HG02870 (cell line): ENCODE results near the gene ZFYVE9.

ENCODE experiments used
- ATAC-seq: cut with Tn5 transposase; IDR thresholded peaks from one replicate; pipeline ENCODE4 v1.9.1; 2021; ENCODE audit warnings: mild to moderate bottlenecking, moderate library complexity; ENCODE audit not compliant: unreplicated experiment

ZFYVE9 gene

DNA sequence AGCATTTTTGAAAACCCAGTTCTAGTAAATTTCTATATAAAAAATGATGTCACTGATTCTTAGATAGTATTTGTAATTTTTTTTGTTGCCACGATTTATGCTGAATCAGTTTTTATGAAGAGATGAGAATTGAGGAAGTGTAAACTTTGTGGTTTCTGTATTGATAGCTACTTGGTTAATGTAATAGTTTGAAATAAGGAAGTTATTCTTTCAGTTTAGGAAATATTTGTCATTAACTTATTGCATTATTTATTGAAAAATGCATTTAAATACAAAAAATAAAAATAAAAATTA, 97.8 kb downstream of the ZFYVE9 start:
- ATAC-seq = no peak

- no peak for ATAC-seq
These were observed 98.8 kb downstream of the ZFYVE9 start for GRCh38 chr1:52240592-52241210.

DNA sequence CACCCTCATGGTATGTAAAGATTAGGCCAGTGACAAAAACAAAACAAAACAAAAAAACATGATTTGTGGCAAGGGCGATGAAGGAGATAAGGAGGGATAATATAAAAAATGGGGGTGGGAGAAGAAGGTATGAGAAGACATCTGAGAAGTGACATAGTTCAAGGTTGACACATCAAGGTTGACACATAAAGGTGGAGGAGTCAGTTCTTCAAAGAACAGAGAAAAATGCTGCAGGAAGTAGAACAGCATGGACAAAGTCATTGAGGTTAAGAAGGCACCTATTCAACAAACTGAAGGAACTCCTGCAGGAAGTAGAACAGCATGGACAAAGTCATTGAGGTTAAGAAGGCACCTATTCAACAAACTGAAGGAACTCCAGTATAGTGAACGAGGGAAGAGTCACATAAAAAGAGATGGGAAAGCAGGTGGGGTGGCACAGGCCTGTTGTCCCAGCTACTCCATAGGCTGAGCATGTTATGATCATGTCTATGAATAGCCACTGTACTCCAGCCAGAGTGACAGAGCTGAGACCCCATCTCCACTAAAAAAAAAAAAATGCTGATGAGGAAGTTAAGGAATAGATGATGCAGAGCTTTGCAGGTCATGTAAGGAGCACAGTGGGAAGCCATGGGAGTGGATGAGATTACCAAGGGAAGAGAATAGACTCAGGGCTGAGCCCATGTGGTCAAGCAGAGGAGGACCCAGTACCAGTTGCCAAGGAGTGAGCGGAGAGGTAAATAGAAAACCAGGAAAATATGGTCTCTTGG, 101.5 kb downstream of the ZFYVE9 start:
- no peak for ATAC-seq

DNA sequence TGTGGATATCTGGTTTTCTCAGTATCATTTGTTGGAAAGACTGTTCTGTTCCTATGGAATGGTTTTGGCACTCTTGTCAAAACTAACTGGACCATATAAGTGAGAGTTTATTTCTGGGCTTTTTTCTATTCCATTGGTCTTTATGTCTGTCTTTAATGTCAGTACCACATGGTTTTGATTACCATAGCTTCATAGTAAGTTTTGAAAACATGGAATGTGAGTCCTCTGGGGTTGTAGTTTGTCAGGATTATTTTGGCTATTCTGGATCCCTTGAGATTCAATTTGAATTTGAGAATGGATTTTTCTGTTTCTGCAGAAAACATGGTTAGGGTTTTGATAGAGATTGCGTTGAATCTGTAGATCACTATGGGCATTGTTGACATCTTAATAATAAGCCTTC, 107.9 kb downstream of the ZFYVE9 start:
- ATAC-seq = no peak

GRCh38 chr1:52253421-52253820, 111.5 kb downstream of the ZFYVE9 start:
- ATAC-seq = no peak

DNA sequence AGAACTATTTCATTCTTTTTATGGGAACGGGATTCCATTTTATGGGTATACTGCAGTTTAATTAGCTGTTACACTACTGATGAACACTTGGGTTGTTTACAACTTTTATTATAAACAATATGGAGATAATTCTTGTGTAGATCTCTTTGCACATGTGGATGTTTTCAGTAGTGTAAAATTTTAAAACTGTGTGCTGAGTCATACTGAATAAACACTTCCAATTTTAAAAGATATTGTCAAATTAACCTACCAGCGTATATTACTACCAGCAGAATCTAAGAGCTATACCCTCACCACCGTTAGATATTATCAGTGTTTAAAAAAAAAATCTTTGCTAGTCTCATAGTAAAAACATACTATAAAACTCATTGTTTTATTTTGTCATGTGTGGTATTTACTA, 118.0 kb downstream of the ZFYVE9 start:
- ATAC-seq = no peak

GRCh38 chr1:52263153-52263910, 121.4 kb downstream of the ZFYVE9 start:
- no peak for ATAC-seq

DNA sequence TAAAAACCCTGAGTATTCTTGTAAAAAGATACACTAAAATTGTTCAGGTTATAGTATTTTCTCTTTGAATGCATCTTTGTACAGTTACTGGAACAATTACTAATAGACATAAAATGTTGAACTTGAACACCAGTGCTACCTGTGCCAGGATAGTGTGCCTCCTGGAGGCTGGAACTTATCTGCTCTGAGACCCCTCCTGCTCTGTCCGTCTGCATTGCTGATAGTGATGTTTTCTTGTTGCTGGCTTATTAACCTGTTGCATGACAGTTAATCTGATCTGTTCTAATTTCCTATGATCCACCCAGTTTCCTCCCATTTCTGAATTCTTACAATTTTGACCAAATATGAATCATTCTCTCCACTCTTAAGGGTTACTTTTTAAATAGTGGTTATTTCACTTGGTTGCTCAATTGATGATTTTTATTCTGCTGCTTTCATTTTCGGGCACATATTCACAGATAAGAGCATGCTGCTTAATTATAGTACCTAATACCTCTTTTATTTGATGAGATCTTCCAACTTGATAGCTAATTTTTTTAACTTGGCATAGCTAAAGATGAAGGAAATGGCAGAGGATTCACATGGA, 122.7 kb downstream of the ZFYVE9 start:
- ATAC-seq = no peak

DNA sequence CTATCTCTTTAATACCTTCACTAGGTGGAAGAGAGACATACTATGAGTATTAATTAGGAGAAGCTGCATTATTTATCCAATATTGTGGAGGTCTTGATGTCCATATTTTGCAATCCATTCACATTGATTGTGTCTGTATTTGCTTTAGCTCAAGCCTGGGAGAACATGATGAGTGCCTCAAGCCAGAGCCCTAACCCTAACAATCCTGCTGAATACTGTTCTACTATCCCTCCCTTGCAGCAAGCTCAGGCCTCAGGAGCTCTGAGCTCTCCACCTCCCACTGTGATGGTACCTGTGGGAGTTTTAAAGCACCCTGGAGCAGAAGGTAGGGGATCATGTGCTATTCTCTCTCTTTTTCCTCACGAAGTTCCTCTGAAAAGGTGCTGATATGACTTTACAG, 124.6 kb downstream of the ZFYVE9 start:
- ATAC-seq = no peak

DNA sequence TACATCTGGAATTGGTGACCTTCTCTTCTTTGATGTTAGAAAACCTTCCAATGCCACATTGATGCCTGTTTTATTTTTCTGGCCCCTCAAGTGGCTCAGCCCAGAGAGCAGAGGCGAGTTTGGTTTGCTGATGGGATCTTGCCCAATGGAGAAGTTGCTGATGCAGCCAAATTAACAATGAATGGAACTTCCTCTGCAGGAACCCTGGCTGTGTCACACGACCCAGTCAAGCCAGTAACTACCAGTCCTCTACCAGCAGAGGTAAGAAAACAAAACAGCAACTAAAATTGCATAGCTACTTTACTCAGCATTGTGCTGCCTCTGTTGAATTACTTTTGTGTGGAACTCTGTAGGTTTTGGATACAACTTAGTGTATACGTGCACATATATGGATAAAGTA, 126.5 kb downstream of the ZFYVE9 start:
- ATAC-seq = no peak

GRCh38 chr1:52281518-52281917, 139.6 kb downstream of the ZFYVE9 start:
- no peak for ATAC-seq

GRCh38 chr1:52288286-52288685, 146.4 kb downstream of the ZFYVE9 start:
- ATAC-seq = no peak

DNA sequence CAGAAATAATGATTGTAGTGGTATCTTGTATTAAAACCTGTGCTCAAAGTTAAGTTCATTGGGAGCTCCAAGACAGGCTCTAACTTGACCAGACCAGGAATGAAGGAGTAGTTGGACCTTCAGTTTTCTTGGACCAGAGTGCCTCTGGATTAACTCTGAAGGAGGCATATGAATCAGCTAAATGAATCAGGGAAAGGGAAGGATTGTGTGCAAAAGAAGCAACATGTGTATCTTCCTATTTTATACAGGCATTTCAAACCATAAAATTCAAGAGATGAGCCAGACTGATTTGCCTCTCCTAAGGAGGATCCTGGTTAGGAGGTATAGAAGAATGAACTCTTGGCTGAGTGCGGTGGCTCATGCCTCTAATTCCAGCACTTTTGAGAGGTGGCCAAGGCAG, 152.7 kb downstream of the ZFYVE9 start:
- no peak for ATAC-seq

GRCh38 chr1:52296345-52296744, 154.5 kb downstream of the ZFYVE9 start:
- no peak for ATAC-seq

GRCh38 chr1:52305417-52306226, 163.7 kb downstream of the ZFYVE9 start:
- no peak for ATAC-seq

DNA sequence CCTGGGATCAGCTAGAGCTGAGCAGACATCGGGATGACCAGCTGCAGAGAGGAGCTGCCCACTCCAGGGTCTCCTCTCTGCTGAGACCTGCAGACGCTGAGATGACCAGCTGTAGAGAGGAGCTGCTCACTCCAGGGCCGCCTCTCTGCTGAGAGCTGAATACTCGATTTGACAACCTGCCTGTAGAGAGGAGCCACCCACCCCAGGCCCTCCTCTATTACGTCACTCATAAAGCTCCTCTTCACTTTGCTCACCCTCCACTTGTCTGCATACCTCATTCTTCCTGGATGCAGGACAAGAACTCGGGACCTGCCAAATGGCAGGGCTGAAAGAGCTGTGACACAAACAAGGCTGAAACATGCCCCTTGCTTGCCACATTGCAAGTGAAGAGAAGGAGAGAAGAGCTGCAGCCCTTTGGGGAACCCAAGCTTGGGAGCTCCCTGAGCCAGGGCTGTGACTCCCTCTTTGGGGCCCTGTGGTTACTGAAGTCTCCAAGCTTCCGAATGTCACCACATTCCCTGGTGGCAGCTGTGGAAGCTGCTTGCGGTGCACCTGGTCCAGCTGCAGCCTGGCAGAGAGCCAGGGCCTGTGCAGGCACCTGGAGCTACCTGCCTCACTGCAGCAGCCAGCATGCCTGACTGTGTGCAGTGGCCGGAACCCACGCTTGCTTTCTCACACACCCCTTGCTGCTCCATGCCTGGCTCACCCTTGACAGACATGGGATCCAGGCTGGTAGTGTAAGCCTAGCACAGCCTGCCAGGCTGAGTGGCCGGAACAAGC, 164.5 kb downstream of the ZFYVE9 start:
- ATAC-seq = no peak

- ATAC-seq = no peak
These were observed 179.2 kb downstream of the ZFYVE9 start for GRCh38 chr1:52321061-52321460.

GRCh38 chr1:52323731-52324130, 181.8 kb downstream of the ZFYVE9 start:
- no peak for ATAC-seq

DNA sequence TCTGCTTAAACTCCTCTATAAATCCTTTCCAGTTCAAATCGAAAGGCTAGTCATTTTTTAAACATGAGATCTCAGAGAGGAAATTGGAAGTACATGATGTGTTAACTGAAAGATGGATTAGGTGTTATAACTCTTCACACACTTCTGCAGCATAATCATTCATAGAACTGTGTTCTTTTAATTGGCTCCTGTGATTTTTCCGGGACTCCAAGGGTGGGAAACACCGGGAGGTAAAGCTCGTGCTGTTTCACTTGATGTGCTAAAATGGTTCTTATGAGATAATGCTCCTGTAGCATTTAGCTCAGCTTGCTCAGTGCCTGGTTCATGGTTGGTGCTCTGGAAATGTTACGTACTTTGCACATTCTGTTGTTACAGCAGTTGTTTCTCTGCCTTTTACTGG, 183.9 kb downstream of the ZFYVE9 start:
- ATAC-seq = no peak

GRCh38 chr1:52328615-52329014, 186.7 kb downstream of the ZFYVE9 start:
- no peak for ATAC-seq
